Limb (tissue), 2 donors: Measurements from ENCODE around the gene KCNT2.
A peak's percentile ranks its signal among the peaks of the same experiment; 100 is the strongest.
"Not testable (repeated sequence)": the region's sequence is repeated elsewhere in the genome, so short reads cannot be mapped to it uniquely, and the experiment has no call there.

ENCODE experiments used
- DNase-seq, 2 donors: peaks; one replicate each; pipeline ENCODE4 v3.0.0-alpha.2; 2016; ENCODE audit errors: extremely low spot score in 2 of 2

Gene KCNT2

GRCh38 chr1:196608390-196609369, at the start of gene KCNT2:
Gene KCNT2, minus strand, starts transcription at chr1:196608440. Its CDS starts 131 bp downstream, at chr1:196608309.
- DNase-seq = peak; percentile 83 to 88

- no peak for DNase-seq
Observed at GRCh38 chr1:196655494-196655893, 47.3 kb upstream of the KCNT2 start.

- no peak for DNase-seq
Observed at GRCh38 chr1:196655071-196655470, 46.8 kb upstream of the KCNT2 start.

GRCh38 chr1:196654271-196654670, 46.0 kb upstream of the KCNT2 start:
- no peak for DNase-seq

GRCh38 chr1:196651637-196652215, 43.5 kb upstream of the KCNT2 start, which contains the start of gene CFH:
Gene CFH, plus strand, starts transcription at chr1:196652043. Its CDS starts 75 bp downstream, at chr1:196652118.
- peak in 1 of 2 donors; percentile 73 for DNase-seq

GRCh38 chr1:196651079-196651478, 42.8 kb upstream of the KCNT2 start:
- no peak for DNase-seq

- peak in 1 of 2 donors; percentile 36 for DNase-seq
Observed at GRCh38 chr1:196650403-196650802, 42.2 kb upstream of the KCNT2 start.

GRCh38 chr1:196649990-196650389, 41.8 kb upstream of the KCNT2 start:
- DNase-seq = no peak

GRCh38 chr1:196640976-196641375, 32.7 kb upstream of the KCNT2 start:
- no peak for DNase-seq

GRCh38 chr1:196639291-196639690, 31.1 kb upstream of the KCNT2 start:
- DNase-seq = not testable (repeated sequence)

GRCh38 chr1:196638466-196638865, 30.2 kb upstream of the KCNT2 start:
- no peak for DNase-seq

GRCh38 chr1:196637606-196638005, 29.4 kb upstream of the KCNT2 start:
- DNase-seq = no peak

- DNase-seq = no peak
Observed at GRCh38 chr1:196628838-196629237, 20.6 kb upstream of the KCNT2 start.

- DNase-seq = no peak
Observed at GRCh38 chr1:196623079-196623478, 14.8 kb upstream of the KCNT2 start.

GRCh38 chr1:196619721-196620120, 11.5 kb upstream of the KCNT2 start:
- no peak for DNase-seq

- DNase-seq = no peak
Observed at GRCh38 chr1:196611873-196612272, 3.6 kb upstream of the KCNT2 start.

GRCh38 chr1:196609370-196609737, 1.1 kb upstream of the KCNT2 start:
- DNase-seq = no peak

GRCh38 chr1:196607981-196608380, 259 bp downstream of the KCNT2 start:
- no peak for DNase-seq

GRCh38 chr1:196603651-196604050, 4.6 kb downstream of the KCNT2 start:
- no peak for DNase-seq

GRCh38 chr1:196598942-196599748, 9.1 kb downstream of the KCNT2 start:
- DNase-seq = no peak

GRCh38 chr1:196594700-196595099, 13.5 kb downstream of the KCNT2 start:
- no peak for DNase-seq

GRCh38 chr1:196593955-196594354, 14.3 kb downstream of the KCNT2 start:
- DNase-seq = no peak
